RWPE1 (cell line): Measurements from ENCODE around the gene ME3.

Experiments used
- CTCF ChIA-PET: fragments of 350-600 bp; sonication (Branson Sonifier 250); formaldehyde crosslinking; extraction: SDS; loops from one replicate; lab custom pipeline; 2021; lab: Yijun Ruan, JAX
- POLR2A ChIA-PET: fragments of 400-600 bp; formaldehyde crosslinking; extraction: SDS; loops from one replicate; lab custom pipeline; 2020; ENCODE audit warnings: antibody characterized with exemption; ENCODE audit not compliant: low non-redundant PET; lab: Yijun Ruan, JAX
- DNase-seq: peaks from one replicate; pipeline ENCODE4 v3.0.0; 2012; ENCODE audit warnings: low spot score
- H3K27ac ChIP-seq: fragments of 450-650 bp; 2 replicates; pipeline ENCODE4 v1.5.1; 2017
- TF ChIP-seq, protein P1 (sequence below): fragments of 450-650 bp; conservative IDR thresholded peaks from 2 replicates; pipeline ENCODE4 v1.5.1; 2017; ENCODE audit warnings: low read depth, mild to moderate bottlenecking

The ME3 gene

GRCh38 chr11:86717817-86718501, 45.5 kb upstream of the ME3 start:
- TF ChIP-seq, protein P1, sequence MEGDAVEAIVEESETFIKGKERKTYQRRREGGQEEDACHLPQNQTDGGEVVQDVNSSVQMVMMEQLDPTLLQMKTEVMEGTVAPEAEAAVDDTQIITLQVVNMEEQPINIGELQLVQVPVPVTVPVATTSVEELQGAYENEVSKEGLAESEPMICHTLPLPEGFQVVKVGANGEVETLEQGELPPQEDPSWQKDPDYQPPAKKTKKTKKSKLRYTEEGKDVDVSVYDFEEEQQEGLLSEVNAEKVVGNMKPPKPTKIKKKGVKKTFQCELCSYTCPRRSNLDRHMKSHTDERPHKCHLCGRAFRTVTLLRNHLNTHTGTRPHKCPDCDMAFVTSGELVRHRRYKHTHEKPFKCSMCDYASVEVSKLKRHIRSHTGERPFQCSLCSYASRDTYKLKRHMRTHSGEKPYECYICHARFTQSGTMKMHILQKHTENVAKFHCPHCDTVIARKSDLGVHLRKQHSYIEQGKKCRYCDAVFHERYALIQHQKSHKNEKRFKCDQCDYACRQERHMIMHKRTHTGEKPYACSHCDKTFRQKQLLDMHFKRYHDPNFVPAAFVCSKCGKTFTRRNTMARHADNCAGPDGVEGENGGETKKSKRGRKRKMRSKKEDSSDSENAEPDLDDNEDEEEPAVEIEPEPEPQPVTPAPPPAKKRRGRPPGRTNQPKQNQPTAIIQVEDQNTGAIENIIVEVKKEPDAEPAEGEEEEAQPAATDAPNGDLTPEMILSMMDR: no peak
- CTCF ChIA-PET: no interaction called here
- no peak for DNase-seq
- POLR2A ChIA-PET: no interaction called here
- no peak overlapping the region for H3K27ac ChIP-seq

- POLR2A ChIA-PET: no interaction called here
- no peak for DNase-seq
- H3K27ac ChIP-seq: no peak overlapping the region
- CTCF ChIA-PET: no interaction called here
- TF ChIP-seq, protein P1: no peak
Measured at GRCh38 chr11:86715611-86716010, 43.2 kb upstream of the ME3 start.

- DNase-seq: no peak
Measured at GRCh38 chr11:86713552-86713951, 41.1 kb upstream of the ME3 start.

GRCh38 chr11:86710936-86711335, 38.5 kb upstream of the ME3 start:
- TF ChIP-seq, protein P1: no peak
- no peak overlapping the region for H3K27ac ChIP-seq
- ChIA-PET CTCF (no interaction called here), POLR2A (no interaction called here)
- DNase-seq: no peak

More at GRCh38 chr11:86713552-86713951, 41.1 kb upstream of the ME3 start:
- CTCF ChIA-PET: no interaction called here
- POLR2A ChIA-PET: no interaction called here
- TF ChIP-seq, protein P1: no peak
- H3K27ac ChIP-seq: no peak overlapping the region

GRCh38 chr11:86708669-86709068, 36.3 kb upstream of the ME3 start:
- POLR2A ChIA-PET: no interaction called here
- no peak overlapping the region for H3K27ac ChIP-seq
- no peak for DNase-seq
- CTCF ChIA-PET: interaction anchor here (0.7 kb wide), 2 partner anchors 141 to 348 kb away, joined by 5 read pairs; no protein-coding TSS in a partner anchor
- TF ChIP-seq, protein P1: no peak

DNA sequence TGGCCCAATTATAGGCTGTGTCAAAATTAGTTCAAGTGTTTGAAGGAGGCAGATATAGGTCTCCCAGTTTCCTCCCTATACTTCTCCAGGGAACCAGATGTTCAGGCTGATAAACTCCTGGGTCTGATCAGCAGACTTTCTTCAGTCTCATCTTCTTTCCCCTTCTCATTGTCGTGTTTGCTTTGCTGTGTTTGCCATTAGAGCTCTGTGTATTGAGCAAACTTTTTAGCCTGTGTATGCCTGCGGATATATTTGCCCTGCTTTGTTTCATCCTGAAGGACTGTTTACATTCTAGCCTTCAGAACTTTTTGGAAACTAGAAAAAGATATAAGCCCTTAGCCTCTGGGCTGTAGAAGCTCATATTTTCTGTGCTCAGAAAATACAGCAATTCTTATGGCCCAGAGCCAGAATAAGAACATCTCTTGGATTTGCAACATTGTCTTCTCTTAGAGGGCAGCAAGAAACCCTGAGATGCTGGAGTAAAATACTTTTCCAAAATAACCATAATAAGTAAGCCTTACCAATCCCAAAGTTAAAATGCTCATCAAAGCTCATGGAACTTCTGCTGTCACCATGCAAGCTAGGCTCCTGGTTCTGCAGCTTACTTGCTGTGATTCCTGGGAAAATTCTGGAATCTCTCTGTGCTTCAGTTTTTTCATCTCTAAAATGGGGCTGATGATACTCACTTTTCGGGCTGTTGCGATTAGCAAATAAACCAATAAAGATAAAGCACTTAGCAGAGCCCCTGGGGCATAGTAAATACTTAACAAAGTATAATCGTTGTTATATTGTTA, 34.1 kb upstream of the ME3 start:
- TF ChIP-seq, protein P1: no peak
- CTCF ChIA-PET: interaction anchor here (0.7 kb wide), 1 partner anchor 92 kb away, joined by 3 read pairs; no protein-coding TSS in a partner anchor
- DNase-seq: no peak
- POLR2A ChIA-PET: no interaction called here
- no peak overlapping the region for H3K27ac ChIP-seq
